ENCODE measurements around the gene SPA17. TPM values are rescaled to one million over a fixed set of nuclear protein-coding genes. Genes with fewer than 3 reads are reported as not detected.

Gene SPA17
- total RNA-seq, 2 experiments from 2014 or later = 5.1 to 5.5 TPM

- Histone ChIP-seq H3K9me2 (ENCODE audit: insufficient read depth, low read length) (no peaks in the 10 kb centered on the region), H4K20me1 (ENCODE audit: insufficient read depth, low read length) (no peaks in the 10 kb centered on the region), H3K4me1 (ENCODE audit: insufficient read depth, low read length, poor library complexity, severe bottlenecking) (no peaks in the 10 kb centered on the region), H3K9me3 (ENCODE audit: low read length) (no peaks in the 10 kb centered on the region), H3K36me3 (ENCODE audit: insufficient read depth, low read length) (0 out of 2 replicates have a peak, but pooled peaks cover 3% of the 10 kb centered on the region), H3K79me2 (ENCODE audit: insufficient read depth, low read depth, low read length) (no peaks in the 10 kb centered on the region), H2AFZ (ENCODE audit: low read length) (no peak overlapping the region), H3K4me3 (ENCODE audit: low read depth, low read length, poor library complexity, severe bottlenecking) (no peak overlapping the region), H3K27ac (ENCODE audit: low read depth, low read length, poor library complexity, severe bottlenecking) (no peak overlapping the region), H3K4me2 (ENCODE audit: low read length) (no peak overlapping the region)
- CTCF ChIA-PET (ENCODE audit: unreplicated experiment) = no interaction called here
- no peak for DNase-seq (ENCODE audit: low spot score)
- TF ChIP-seq CTCF (conservative IDR thresholded peaks at IDR 0.05; ENCODE audit: low read length) (no peak), EZH2phosphoT487 (IDR thresholded peaks at IDR 0.05; ENCODE audit: borderline replicate concordance, low read depth, low read length) (no peak)
- intact Hi-C loops (cut with micrococcal nuclease; ENCODE audit: unreplicated experiment) = no loop called here
- BruUV-seq (replicated peaks) = no TSS peak
- POLR2A ChIA-PET = no interaction called here
Measured at GRCh38 chr11:124657904-124658303, 15.8 kb upstream of the SPA17 start.

GRCh38 chr11:124658501-124658900 is 15.2 kb upstream of the SPA17 start:
- no peak for DNase-seq (ENCODE audit: low spot score)
- H3K9me3 ChIP-seq (ENCODE audit: low read length) = no peaks in the 10 kb centered on the region
- CTCF ChIA-PET (ENCODE audit: unreplicated experiment) = no interaction called here
- intact Hi-C loops (cut with micrococcal nuclease; ENCODE audit: unreplicated experiment) = no loop called here
- no peak overlapping the region for H3K4me3 ChIP-seq (ENCODE audit: low read depth, low read length, poor library complexity, severe bottlenecking)
- BruUV-seq (replicated peaks) = no TSS peak
- H2AFZ ChIP-seq (ENCODE audit: low read length) = no peak overlapping the region
- no peaks in the 10 kb centered on the region for H3K4me1 ChIP-seq (ENCODE audit: insufficient read depth, low read length, poor library complexity, severe bottlenecking)
- H3K4me2 ChIP-seq (ENCODE audit: low read length) = no peak overlapping the region
- POLR2A ChIA-PET = no interaction called here
- H4K20me1 ChIP-seq (ENCODE audit: insufficient read depth, low read length) = no peaks in the 10 kb centered on the region
- no peaks in the 10 kb centered on the region for H3K79me2 ChIP-seq (ENCODE audit: insufficient read depth, low read depth, low read length)
- H3K36me3 ChIP-seq (ENCODE audit: insufficient read depth, low read length) = 0 out of 2 replicates have a peak, but pooled peaks cover 3% of the 10 kb centered on the region
- TF ChIP-seq EZH2phosphoT487 (IDR thresholded peaks at IDR 0.05; ENCODE audit: borderline replicate concordance, low read depth, low read length) = no peak
- TF ChIP-seq CTCF (conservative IDR thresholded peaks at IDR 0.05; ENCODE audit: low read length) = no peak
- no peaks in the 10 kb centered on the region for H3K9me2 ChIP-seq (ENCODE audit: insufficient read depth, low read length)
- H3K27ac ChIP-seq (ENCODE audit: low read depth, low read length, poor library complexity, severe bottlenecking) = no peak overlapping the region

GRCh38 chr11:124658986-124659385 is 14.7 kb upstream of the SPA17 start:
- H3K4me2 ChIP-seq (ENCODE audit: low read length) = no peak overlapping the region
- intact Hi-C loops (cut with micrococcal nuclease; ENCODE audit: unreplicated experiment) = no loop called here
- H4K20me1 ChIP-seq (ENCODE audit: insufficient read depth, low read length) = no peaks in the 10 kb centered on the region
- no peak overlapping the region for H2AFZ ChIP-seq (ENCODE audit: low read length)
- DNase-seq (ENCODE audit: low spot score) = no peak
- H3K27ac ChIP-seq (ENCODE audit: low read depth, low read length, poor library complexity, severe bottlenecking) = no peak overlapping the region
- ChIA-PET CTCF (ENCODE audit: unreplicated experiment) (no interaction called here), POLR2A (interaction anchor here (0.9 kb wide), 1 partner anchor 36 kb away, joined by 3 read pairs; the partner anchor contains the start of gene TBRG1)
- no peaks in the 10 kb centered on the region for H3K9me2 ChIP-seq (ENCODE audit: insufficient read depth, low read length)
- BruUV-seq (replicated peaks) = no TSS peak
- H3K79me2 ChIP-seq (ENCODE audit: insufficient read depth, low read depth, low read length) = no peaks in the 10 kb centered on the region
- 0 out of 2 replicates have a peak, but pooled peaks cover 3% of the 10 kb centered on the region for H3K36me3 ChIP-seq (ENCODE audit: insufficient read depth, low read length)
- no peaks in the 10 kb centered on the region for H3K4me1 ChIP-seq (ENCODE audit: insufficient read depth, low read length, poor library complexity, severe bottlenecking)
- no peaks in the 10 kb centered on the region for H3K9me3 ChIP-seq (ENCODE audit: low read length)
- H3K4me3 ChIP-seq (ENCODE audit: low read depth, low read length, poor library complexity, severe bottlenecking) = no peak overlapping the region
- TF ChIP-seq EZH2phosphoT487 (IDR thresholded peaks at IDR 0.05; ENCODE audit: borderline replicate concordance, low read depth, low read length) = no peak
- no peak for TF ChIP-seq CTCF (conservative IDR thresholded peaks at IDR 0.05; ENCODE audit: low read length)

All from OCI-LY7 (cell line).